ENCODE data around the gene ZFHX3.

DNA sequence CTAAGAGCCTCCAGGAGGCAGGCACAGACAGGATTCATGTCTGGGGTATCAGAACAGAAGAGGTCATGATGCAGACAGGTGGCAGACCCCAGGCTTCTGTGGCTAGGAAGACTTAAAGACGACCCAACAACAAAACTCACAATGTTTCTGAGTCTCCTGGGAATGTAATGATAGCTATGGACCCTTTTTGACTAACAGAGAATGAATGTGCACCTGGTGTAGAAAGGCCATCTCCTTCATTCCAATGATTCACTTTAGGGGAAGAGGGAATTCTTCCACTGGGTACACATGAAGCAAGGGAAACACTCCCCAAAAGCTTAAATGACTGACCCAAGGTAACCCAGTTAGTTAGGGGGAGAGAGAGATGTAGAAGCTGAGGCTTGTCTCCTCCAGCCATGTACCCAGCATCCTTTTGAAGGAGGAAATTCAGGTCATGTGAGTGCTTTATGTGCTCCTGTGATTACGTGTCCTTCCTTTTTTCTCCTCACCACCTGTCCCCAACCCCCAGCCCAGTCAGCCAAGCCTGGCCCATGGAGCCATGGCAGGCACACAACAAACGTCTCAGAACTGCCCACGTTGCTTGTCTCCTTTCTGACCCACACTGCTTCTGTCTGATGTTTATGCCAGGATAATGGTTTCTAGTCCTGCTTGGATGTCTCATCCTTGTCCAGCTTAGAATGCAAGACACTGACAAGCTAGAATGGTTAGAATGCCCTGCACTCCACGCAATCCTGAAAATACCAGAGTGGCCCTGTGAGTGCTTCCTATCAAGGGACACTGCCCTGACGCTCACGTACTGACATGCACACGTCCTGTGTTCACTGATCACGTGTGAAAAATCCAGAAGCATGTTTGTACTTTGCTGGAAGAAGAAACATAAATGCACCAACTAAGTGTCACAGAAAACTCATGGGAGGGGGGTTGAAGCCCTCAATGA is 156.4 kb downstream of the ZFHX3 start:
- TF ChIP-seq, protein P1, sequence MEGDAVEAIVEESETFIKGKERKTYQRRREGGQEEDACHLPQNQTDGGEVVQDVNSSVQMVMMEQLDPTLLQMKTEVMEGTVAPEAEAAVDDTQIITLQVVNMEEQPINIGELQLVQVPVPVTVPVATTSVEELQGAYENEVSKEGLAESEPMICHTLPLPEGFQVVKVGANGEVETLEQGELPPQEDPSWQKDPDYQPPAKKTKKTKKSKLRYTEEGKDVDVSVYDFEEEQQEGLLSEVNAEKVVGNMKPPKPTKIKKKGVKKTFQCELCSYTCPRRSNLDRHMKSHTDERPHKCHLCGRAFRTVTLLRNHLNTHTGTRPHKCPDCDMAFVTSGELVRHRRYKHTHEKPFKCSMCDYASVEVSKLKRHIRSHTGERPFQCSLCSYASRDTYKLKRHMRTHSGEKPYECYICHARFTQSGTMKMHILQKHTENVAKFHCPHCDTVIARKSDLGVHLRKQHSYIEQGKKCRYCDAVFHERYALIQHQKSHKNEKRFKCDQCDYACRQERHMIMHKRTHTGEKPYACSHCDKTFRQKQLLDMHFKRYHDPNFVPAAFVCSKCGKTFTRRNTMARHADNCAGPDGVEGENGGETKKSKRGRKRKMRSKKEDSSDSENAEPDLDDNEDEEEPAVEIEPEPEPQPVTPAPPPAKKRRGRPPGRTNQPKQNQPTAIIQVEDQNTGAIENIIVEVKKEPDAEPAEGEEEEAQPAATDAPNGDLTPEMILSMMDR (IDR thresholded peaks at IDR 0.05; ENCODE audit: extremely low read depth in 1 of 2, insufficient read depth in 1 of 2, low read depth in 1 of 2, low read length in 2 of 2), result no peak
- TF ChIP-seq POLR2A (IDR thresholded peaks at IDR 0.05; ENCODE audit: low read depth, low read length), result no peak
- TF ChIP-seq POLR2AphosphoS5 (IDR thresholded peaks at IDR 0.05; ENCODE audit: insufficient read depth, low read depth, low read length), result no peak
- TF ChIP-seq EZH2 (IDR thresholded peaks at IDR 0.05; ENCODE audit: borderline replicate concordance, low read depth, low read length, severe bottlenecking), result no peak
- no peak for TF ChIP-seq MYC (IDR thresholded peaks at IDR 0.05; ENCODE audit: low read depth, low read length)
- TF ChIP-seq FOS (IDR thresholded peaks at IDR 0.05; ENCODE audit: borderline replicate concordance, insufficient read depth, low read length), result no peak
- no peak for TF ChIP-seq MAX (IDR thresholded peaks at IDR 0.05; ENCODE audit: insufficient read depth, insufficient read length)

Measured in endothelial cell of umbilical vein (primary cell).